ENCODE results near the gene KLHL22.

GRCh38 chr22:20435436-20436306 lies 59.9 kb downstream of the KLHL22 start:
- TF ChIP-seq EZH2phosphoT487 (IDR thresholded peaks at IDR 0.05; ENCODE audit: borderline replicate concordance) (no peak), CTCF (conservative IDR thresholded peaks at IDR 0.05; ENCODE audit: low read length) (no peak)

Data from Loucy (cell line).